Calu3 (cell line): ENCODE results near the gene LBH. TPM values are rescaled to one million over a fixed set of nuclear protein-coding genes. Genes with fewer than 3 reads are reported as not detected.

Source experiments
- BruUV-seq: library from RNA; stranded (reverse); fragments of 400-500 nt; replicated peaks from 2 replicates; lab custom pipeline; 2021; lab: Mats Ljungman, UMichigan
- CTCF ChIA-PET: fragments of 300-600 bp; sonication (Branson Sonifier 250); formaldehyde crosslinking; loops from one replicate; lab custom pipeline; 2022; ENCODE audit warnings: antibody characterized with exemption; lab: Charles Lee
- DNase-seq: peaks from one replicate; pipeline ENCODE4 v3.0.0; 2022
- H3K27ac Mint-ChIP-seq: one replicate; pipeline ENCODE4 v1.8.0; 2022; ENCODE audit warnings: mixed read lengths; ENCODE audit not compliant: unreplicated experiment
- H3K27me3 Mint-ChIP-seq: one replicate; pipeline ENCODE4 v1.8.0; 2022; ENCODE audit warnings: mixed read lengths; ENCODE audit not compliant: unreplicated experiment
- H3K36me3 Mint-ChIP-seq: one replicate; pipeline ENCODE4 v1.8.0; 2022; ENCODE audit warnings: mild to moderate bottlenecking, moderate library complexity, mixed read lengths; ENCODE audit not compliant: insufficient read depth, unreplicated experiment
- H3K4me1 Mint-ChIP-seq: one replicate; pipeline ENCODE4 v1.8.0; 2022; ENCODE audit warnings: mild to moderate bottlenecking, low read depth, mixed read lengths; ENCODE audit not compliant: unreplicated experiment
- H3K4me3 Mint-ChIP-seq: one replicate; pipeline ENCODE4 v1.8.0; 2022; ENCODE audit warnings: mild to moderate bottlenecking, low read depth, moderate library complexity, mixed read lengths; ENCODE audit not compliant: unreplicated experiment
- H3K9me3 Mint-ChIP-seq: one replicate; pipeline ENCODE4 v1.8.0; 2022; ENCODE audit warnings: low read depth, mixed read lengths; ENCODE audit not compliant: unreplicated experiment
- CTCF ChIP-seq: fragments of 200-600 bp; IDR thresholded peaks from one replicate; pipeline ENCODE4 v1.8.0; 2022; ENCODE audit warnings: antibody characterized with exemption; ENCODE audit not compliant: unreplicated experiment
- intact Hi-C: fragments of 100-400 bp; cut with micrococcal nuclease; formaldehyde crosslinking; loops from one replicate; pipeline ENCODE4 v1.10.0; 2022; ENCODE audit not compliant: unreplicated experiment
- total RNA-seq: library from RNA; stranded (reverse); gene quantifications from 2 replicates; pipeline ENCODE4 v1.2.3, GENCODE V29; 2022

Gene LBH
- total RNA-seq, 1 experiment from 2014 or later: 3.3 TPM

- DNase-seq: no peak
- no peaks in the 10 kb centered on the region for H3K4me1 Mint-ChIP-seq
- no peak for TF ChIP-seq CTCF
- no peaks in the 10 kb centered on the region for H3K9me3 Mint-ChIP-seq
- intact Hi-C loops: no loop called here
- peaks cover 29% of the 10 kb centered on the region for H3K27me3 Mint-ChIP-seq
- CTCF ChIA-PET: interaction anchor here (0.7 kb wide), 1 partner anchor 1650 kb away, joined by 3 read pairs; no protein-coding TSS in a partner anchor
- H3K4me3 Mint-ChIP-seq: no peak overlapping the region
- H3K27ac Mint-ChIP-seq: no peak overlapping the region
- no TSS peak for BruUV-seq
- peaks cover 7% of the 10 kb centered on the region for H3K36me3 Mint-ChIP-seq
These were observed 28.7 kb downstream of the LBH start for GRCh38 chr2:30259827-30260679.

GRCh38 chr2:30260941-30261340, 29.6 kb downstream of the LBH start:
- no peak overlapping the region for H3K4me3 Mint-ChIP-seq
- no TSS peak for BruUV-seq
- DNase-seq: no peak
- CTCF ChIA-PET: no interaction called here
- no peak overlapping the region for H3K27ac Mint-ChIP-seq
- intact Hi-C loops: no loop called here
- TF ChIP-seq CTCF: no peak
- H3K36me3 Mint-ChIP-seq: peaks cover 4% of the 10 kb centered on the region
- H3K9me3 Mint-ChIP-seq: no peaks in the 10 kb centered on the region
- H3K4me1 Mint-ChIP-seq: peaks cover 6% of the 10 kb centered on the region
- peaks cover 29% of the 10 kb centered on the region for H3K27me3 Mint-ChIP-seq

- Mint-ChIP-seq H3K27me3 (peaks cover 29% of the 10 kb centered on the region), H3K9me3 (no peaks in the 10 kb centered on the region), H3K36me3 (no peaks in the 10 kb centered on the region), H3K4me1 (peaks cover 11% of the 10 kb centered on the region), H3K27ac (no peak overlapping the region), H3K4me3 (no peak overlapping the region)
- DNase-seq: no peak
- no TSS peak for BruUV-seq
- intact Hi-C loops: no loop called here
- no peak for TF ChIP-seq CTCF
- CTCF ChIA-PET: interaction anchor here (0.7 kb wide), 2 partner anchors 12 to 18 kb away, joined by 3 read pairs; no protein-coding TSS in a partner anchor
These were observed 30.4 kb downstream of the LBH start for GRCh38 chr2:30261695-30262211.

GRCh38 chr2:30262716-30263309, 31.5 kb downstream of the LBH start:
- peaks cover 29% of the 10 kb centered on the region for H3K27me3 Mint-ChIP-seq
- CTCF ChIA-PET: no interaction called here
- intact Hi-C loops: no loop called here
- H3K9me3 Mint-ChIP-seq: peaks cover 2% of the 10 kb centered on the region
- H3K4me1 Mint-ChIP-seq: peaks cover 11% of the 10 kb centered on the region
- no peak for DNase-seq
- no peak overlapping the region for H3K27ac Mint-ChIP-seq
- H3K4me3 Mint-ChIP-seq: no peak overlapping the region
- no TSS peak for BruUV-seq
- no peaks in the 10 kb centered on the region for H3K36me3 Mint-ChIP-seq
- TF ChIP-seq CTCF: no peak
